WTC11 (cell line): Measurements from ENCODE around the gene CER1.

Experiments
- ATF1 ChIP-seq: sonication (generic); formaldehyde crosslinking; IDR thresholded peaks from 2 replicates; pipeline ENCODE4 v1.8.1; 2023; ENCODE audit warnings: mild to moderate bottlenecking, moderate library complexity, missing genetic modification reagents
- CBFB ChIP-seq: sonication (generic); formaldehyde crosslinking; IDR thresholded peaks from 2 replicates; pipeline ENCODE4 v1.8.1; 2022; ENCODE audit warnings: mild to moderate bottlenecking, low read depth, missing genetic modification reagents
- CREB1 ChIP-seq: sonication (generic); formaldehyde crosslinking; IDR thresholded peaks from 2 replicates; pipeline ENCODE4 v1.8.0; 2023; ENCODE audit warnings: mild to moderate bottlenecking, missing genetic modification reagents
- CTCF ChIP-seq: fragments of 200-600 bp; IDR thresholded peaks from 2 replicates; pipeline ENCODE4 v1.8.0; 2022; ENCODE audit warnings: antibody characterized with exemption
- E2F1 ChIP-seq: sonication (generic); formaldehyde crosslinking; IDR thresholded peaks from 2 replicates; pipeline ENCODE4 v1.8.0; 2022; ENCODE audit warnings: mild to moderate bottlenecking, missing genetic modification reagents
- KAT7 ChIP-seq: sonication (generic); formaldehyde crosslinking; IDR thresholded peaks from 2 replicates; pipeline ENCODE4 v1.8.1; 2023; ENCODE audit warnings: missing genetic modification reagents, mild to moderate bottlenecking, borderline replicate concordance
- NR3C1 ChIP-seq: sonication (generic); formaldehyde crosslinking; conservative IDR thresholded peaks from 2 replicates; pipeline ENCODE4 v1.8.1; 2023; ENCODE audit warnings: low read depth, mild to moderate bottlenecking, missing genetic modification reagents
- SMAD4 ChIP-seq: sonication (generic); formaldehyde crosslinking; IDR thresholded peaks from 2 replicates; pipeline ENCODE4 v1.8.0; 2022; ENCODE audit warnings: mild to moderate bottlenecking, missing genetic modification reagents
- SP1 ChIP-seq: sonication (generic); formaldehyde crosslinking; conservative IDR thresholded peaks from 2 replicates; pipeline ENCODE4 v1.8.1; 2022; ENCODE audit warnings: missing genetic modification reagents
- ZBTB21 ChIP-seq: sonication (generic); formaldehyde crosslinking; IDR thresholded peaks from 2 replicates; pipeline ENCODE4 v1.8.1; 2023; ENCODE audit warnings: mild to moderate bottlenecking, missing genetic modification reagents, borderline replicate concordance
- ZNF219 ChIP-seq: sonication (generic); formaldehyde crosslinking; IDR thresholded peaks from 2 replicates; pipeline ENCODE4 v1.8.0; 2023; ENCODE audit warnings: missing genetic modification reagents, mild to moderate bottlenecking, borderline replicate concordance
- TF ChIP-seq, protein P1 (sequence below): sonication (generic); formaldehyde crosslinking; conservative IDR thresholded peaks from 2 replicates; pipeline ENCODE4 v1.8.1; 2022; ENCODE audit warnings: mild to moderate bottlenecking, missing genetic modification reagents
- TF ChIP-seq, protein P2 (sequence below): sonication (generic); formaldehyde crosslinking; IDR thresholded peaks from 2 replicates; pipeline ENCODE4 v1.8.0; 2022; ENCODE audit warnings: mild to moderate bottlenecking, missing genetic modification reagents
- TF ChIP-seq, protein P3 (sequence below): sonication (generic); formaldehyde crosslinking; IDR thresholded peaks from 2 replicates; pipeline ENCODE4 v1.8.1; 2022; ENCODE audit warnings: low read depth, missing genetic modification reagents, borderline replicate concordance

DNA sequence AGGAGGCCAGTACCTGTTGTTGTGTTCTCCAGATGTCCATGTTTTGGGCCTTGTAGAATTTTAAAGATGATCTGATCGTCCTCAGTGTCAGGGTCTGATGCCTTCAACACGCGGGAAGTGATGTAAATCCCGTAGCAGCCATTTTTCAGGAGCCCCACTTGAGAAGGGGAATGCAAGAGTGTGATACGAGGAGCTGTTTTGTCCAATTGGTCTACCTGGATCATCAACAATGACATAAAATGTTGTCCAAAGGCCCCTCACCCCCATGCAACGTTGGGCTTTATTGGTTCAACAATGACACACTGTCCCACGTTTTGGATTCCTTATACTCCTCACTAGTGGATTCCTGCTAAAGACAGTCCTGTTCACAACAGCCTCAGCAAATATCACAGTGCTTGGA is 48.1 kb upstream of the CER1 start:
- TF ChIP-seq CTCF (no peak), NR3C1 (CRISPR knock-in tag) (no peak), ZBTB21 (CRISPR knock-in tag) (no peak), CBFB (CRISPR knock-in tag) (no peak), KAT7 (CRISPR knock-in tag) (no peak), CREB1 (no peak), SP1 (no peak), SMAD4 (CRISPR knock-in tag) (no peak), ATF1 (CRISPR knock-in tag) (no peak), E2F1 (CRISPR knock-in tag) (no peak), ZNF219 (CRISPR knock-in tag) (no peak)
- TF ChIP-seq, protein P1, sequence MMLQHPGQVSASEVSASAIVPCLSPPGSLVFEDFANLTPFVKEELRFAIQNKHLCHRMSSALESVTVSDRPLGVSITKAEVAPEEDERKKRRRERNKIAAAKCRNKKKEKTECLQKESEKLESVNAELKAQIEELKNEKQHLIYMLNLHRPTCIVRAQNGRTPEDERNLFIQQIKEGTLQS (CRISPR knock-in tag), result no peak
- TF ChIP-seq, protein P2, sequence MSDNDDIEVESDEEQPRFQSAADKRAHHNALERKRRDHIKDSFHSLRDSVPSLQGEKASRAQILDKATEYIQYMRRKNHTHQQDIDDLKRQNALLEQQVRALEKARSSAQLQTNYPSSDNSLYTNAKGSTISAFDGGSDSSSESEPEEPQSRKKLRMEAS (CRISPR knock-in tag), result no peak
- TF ChIP-seq, protein P3, sequence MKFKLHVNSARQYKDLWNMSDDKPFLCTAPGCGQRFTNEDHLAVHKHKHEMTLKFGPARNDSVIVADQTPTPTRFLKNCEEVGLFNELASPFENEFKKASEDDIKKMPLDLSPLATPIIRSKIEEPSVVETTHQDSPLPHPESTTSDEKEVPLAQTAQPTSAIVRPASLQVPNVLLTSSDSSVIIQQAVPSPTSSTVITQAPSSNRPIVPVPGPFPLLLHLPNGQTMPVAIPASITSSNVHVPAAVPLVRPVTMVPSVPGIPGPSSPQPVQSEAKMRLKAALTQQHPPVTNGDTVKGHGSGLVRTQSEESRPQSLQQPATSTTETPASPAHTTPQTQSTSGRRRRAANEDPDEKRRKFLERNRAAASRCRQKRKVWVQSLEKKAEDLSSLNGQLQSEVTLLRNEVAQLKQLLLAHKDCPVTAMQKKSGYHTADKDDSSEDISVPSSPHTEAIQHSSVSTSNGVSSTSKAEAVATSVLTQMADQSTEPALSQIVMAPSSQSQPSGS (CRISPR knock-in tag), result no peak
